Breast epithelium (tissue), 3 donors: ENCODE measurements around the gene TMEM255B.

Experiments
- CTCF ChIP-seq, 3 donors: fragments of 450-650 bp; IDR thresholded peaks; one replicate each; pipeline ENCODE4 v1.5.1; 2016 to 2017; ENCODE audit warnings: antibody characterized with exemption in 3 of 3, mild to moderate bottlenecking in 3 of 3, moderate library complexity in 3 of 3
- POLR2A ChIP-seq: fragments of 450-650 bp; IDR thresholded peaks from one replicate; pipeline ENCODE4 v1.6.1; 2016; ENCODE audit warnings: antibody characterized with exemption, mild to moderate bottlenecking, moderate library complexity
- POLR2AphosphoS5 ChIP-seq, 3 donors: sonication (generic); formaldehyde crosslinking; IDR thresholded peaks; one replicate each; pipeline ENCODE4 v1.6.1; 2017; ENCODE audit warnings: antibody characterized with exemption in 3 of 3

DNA sequence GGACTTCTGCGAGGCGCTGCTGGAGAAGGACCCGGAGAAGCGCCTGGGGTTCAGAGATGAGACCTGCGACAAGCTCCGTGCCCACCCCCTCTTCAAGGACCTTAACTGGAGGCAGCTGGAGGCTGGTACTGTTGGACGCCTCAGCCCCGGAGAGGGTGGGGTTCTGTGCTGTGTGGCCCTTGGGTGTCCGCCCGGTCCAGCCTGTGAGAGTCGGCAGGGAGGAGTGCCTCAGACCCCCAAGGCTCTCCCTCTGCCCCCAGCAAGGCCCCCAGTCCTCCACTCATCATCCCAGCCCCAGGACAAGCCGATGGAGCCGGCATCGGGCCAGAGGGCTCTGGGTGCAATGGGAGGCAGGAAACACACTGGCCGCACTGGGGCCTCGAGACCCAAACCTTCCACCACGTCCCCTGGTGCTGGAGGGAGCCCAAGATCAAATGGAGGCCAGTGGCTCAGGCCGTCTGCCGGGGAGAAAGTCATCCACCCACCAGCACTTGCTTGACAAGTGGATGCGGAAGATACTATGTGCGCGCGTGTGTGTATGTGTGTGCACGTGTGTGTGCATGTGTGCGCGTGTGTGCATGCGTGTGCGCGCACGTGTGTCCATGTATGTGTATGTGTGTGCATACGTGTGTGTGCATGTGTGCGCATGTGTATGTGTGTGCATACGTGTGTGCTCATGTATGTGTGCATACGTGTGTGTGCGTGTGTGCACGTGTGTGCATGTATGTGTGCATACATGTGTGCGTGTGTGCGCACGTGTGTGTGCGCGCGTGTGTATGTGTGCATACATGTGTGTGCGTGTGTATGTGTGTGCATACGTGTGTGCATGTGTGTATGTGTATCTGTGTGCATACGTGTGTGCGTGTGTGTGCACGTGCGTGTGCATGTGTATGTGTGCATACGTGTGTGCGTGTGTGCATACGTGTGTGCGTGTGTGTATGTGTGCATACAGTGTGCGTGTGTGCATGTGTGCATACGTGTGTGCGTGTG lies 25.8 kb upstream of the TMEM255B start:
- TF ChIP-seq CTCF (IDR thresholded peaks at IDR 0.05) (no peak), POLR2AphosphoS5 (IDR thresholded peaks at IDR 0.05) (no peak), POLR2A (no peak)
